ENCODE measurements around the gene NFKBIL1.

The NFKBIL1 gene

DNA sequence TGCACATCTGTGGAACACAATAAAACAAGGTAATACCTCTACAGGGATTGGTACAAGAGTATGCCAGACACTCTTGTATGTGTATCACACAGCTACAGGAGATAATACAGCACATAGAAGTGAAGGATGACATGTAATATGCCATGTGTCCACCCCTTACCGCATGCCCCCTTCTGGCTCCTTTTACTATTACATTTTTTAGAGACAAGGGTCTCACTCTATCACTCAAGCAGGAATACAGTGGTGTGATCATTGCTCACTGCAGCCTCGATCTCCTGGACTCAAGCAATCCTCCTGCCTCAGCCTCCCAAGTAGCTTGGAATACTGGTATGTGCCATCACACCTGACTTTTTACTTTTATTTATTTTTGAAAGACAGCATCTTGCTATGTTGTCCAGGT is 49.6 kb downstream of the NFKBIL1 start:
- H3K4me1 Mint-ChIP-seq (ENCODE audit: low read depth), result peaks cover 49% of the 10 kb centered on the region
- no peaks in the 10 kb centered on the region for H3K36me3 Mint-ChIP-seq (ENCODE audit: low read depth)
- no peak overlapping the region for H3K4me3 Mint-ChIP-seq
- DNase-seq, result no peak
- no peaks in the 10 kb centered on the region for H3K9me3 Mint-ChIP-seq
- H3K27me3 Mint-ChIP-seq, result no peaks in the 10 kb centered on the region
- H3K27ac Mint-ChIP-seq, result no peak overlapping the region

DNA sequence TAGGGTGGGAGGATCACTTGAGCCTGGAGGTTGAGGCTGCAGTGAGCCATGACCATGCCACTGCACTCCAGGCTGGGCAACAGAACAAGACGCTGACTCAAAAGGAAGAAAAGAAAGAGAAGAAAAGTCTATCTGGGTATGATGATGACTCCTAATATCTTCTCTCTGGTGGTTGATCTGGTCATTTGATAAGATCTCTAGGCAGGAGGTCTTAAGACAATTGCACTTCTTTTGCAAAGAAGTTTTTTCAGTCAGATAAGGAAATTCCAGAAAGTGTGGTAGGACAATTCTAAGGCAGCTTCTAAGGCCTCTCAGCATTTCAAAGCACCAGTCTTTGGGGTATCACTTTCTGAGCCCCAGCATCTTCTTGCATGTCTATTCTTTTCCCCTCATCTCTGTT is 59.9 kb downstream of the NFKBIL1 start:
- Mint-ChIP-seq H3K9me3 (no peaks in the 10 kb centered on the region), H3K4me3 (no peak overlapping the region), H3K27me3 (no peaks in the 10 kb centered on the region), H3K36me3 (ENCODE audit: low read depth) (no peaks in the 10 kb centered on the region), H3K4me1 (ENCODE audit: low read depth) (no peaks in the 10 kb centered on the region), H3K27ac (no peak overlapping the region)
- no peak for DNase-seq

All from activated T-cell treated with anti-CD3 and anti-CD28 coated beads, Interleukin-2, amount 50 U/mL, for 24 hours (primary cell).